GM21723 (cell line): Measurements from ENCODE around the gene ZNF407.

Source experiments
- ATAC-seq: cut with Tn5 transposase; IDR thresholded peaks from one replicate; pipeline ENCODE4 v1.9.1; 2021; ENCODE audit warnings: mild to moderate bottlenecking, moderate library complexity; ENCODE audit not compliant: unreplicated experiment

Gene ZNF407

GRCh38 chr18:75035928-75036327 lies 438.3 kb downstream of the ZNF407 start:
- ATAC-seq = no peak

GRCh38 chr18:75036917-75037688 lies 439.4 kb downstream of the ZNF407 start:
- ATAC-seq = no peak

- no peak for ATAC-seq
Measured at GRCh38 chr18:75037689-75037955, 440.0 kb downstream of the ZNF407 start.

GRCh38 chr18:75041586-75041985 lies 443.9 kb downstream of the ZNF407 start:
- ATAC-seq = no peak

GRCh38 chr18:75043478-75043877 lies 445.8 kb downstream of the ZNF407 start:
- ATAC-seq = no peak

- ATAC-seq = no peak
Measured at GRCh38 chr18:75044296-75044695, 446.6 kb downstream of the ZNF407 start.

- no peak for ATAC-seq
Measured at GRCh38 chr18:75044791-75045190, 447.1 kb downstream of the ZNF407 start.

GRCh38 chr18:75045272-75045671 lies 447.6 kb downstream of the ZNF407 start:
- no peak for ATAC-seq

- ATAC-seq = no peak
Measured at GRCh38 chr18:75047240-75047961, 449.7 kb downstream of the ZNF407 start.

GRCh38 chr18:75048776-75049454 lies 451.2 kb downstream of the ZNF407 start:
- no peak for ATAC-seq

GRCh38 chr18:75049455-75049789 lies 451.8 kb downstream of the ZNF407 start:
- no peak for ATAC-seq

GRCh38 chr18:75051757-75052156 lies 454.1 kb downstream of the ZNF407 start:
- ATAC-seq = no peak

- ATAC-seq = no peak
Measured at GRCh38 chr18:75052475-75052874, 454.8 kb downstream of the ZNF407 start.

- no peak for ATAC-seq
Measured at GRCh38 chr18:75053028-75053629, 455.5 kb downstream of the ZNF407 start.

- ATAC-seq = no peak
Measured at GRCh38 chr18:75054046-75054445, 456.4 kb downstream of the ZNF407 start.

GRCh38 chr18:75054611-75055010 lies 456.9 kb downstream of the ZNF407 start:
- no peak for ATAC-seq

GRCh38 chr18:75057169-75057960 lies 459.7 kb downstream of the ZNF407 start:
- ATAC-seq = no peak

GRCh38 chr18:75060185-75060584 lies 462.5 kb downstream of the ZNF407 start:
- no peak for ATAC-seq

- ATAC-seq = no peak
Measured at GRCh38 chr18:75062297-75062886, 464.7 kb downstream of the ZNF407 start.

- no peak for ATAC-seq
Measured at GRCh38 chr18:75063196-75063595, 465.5 kb downstream of the ZNF407 start.
